ENCODE measurements around the gene FLCN.
"Not testable (repeated sequence)": the region's sequence is repeated elsewhere in the genome, so short reads cannot be mapped to it uniquely, and the experiment has no call there.

Gene FLCN, protein sequence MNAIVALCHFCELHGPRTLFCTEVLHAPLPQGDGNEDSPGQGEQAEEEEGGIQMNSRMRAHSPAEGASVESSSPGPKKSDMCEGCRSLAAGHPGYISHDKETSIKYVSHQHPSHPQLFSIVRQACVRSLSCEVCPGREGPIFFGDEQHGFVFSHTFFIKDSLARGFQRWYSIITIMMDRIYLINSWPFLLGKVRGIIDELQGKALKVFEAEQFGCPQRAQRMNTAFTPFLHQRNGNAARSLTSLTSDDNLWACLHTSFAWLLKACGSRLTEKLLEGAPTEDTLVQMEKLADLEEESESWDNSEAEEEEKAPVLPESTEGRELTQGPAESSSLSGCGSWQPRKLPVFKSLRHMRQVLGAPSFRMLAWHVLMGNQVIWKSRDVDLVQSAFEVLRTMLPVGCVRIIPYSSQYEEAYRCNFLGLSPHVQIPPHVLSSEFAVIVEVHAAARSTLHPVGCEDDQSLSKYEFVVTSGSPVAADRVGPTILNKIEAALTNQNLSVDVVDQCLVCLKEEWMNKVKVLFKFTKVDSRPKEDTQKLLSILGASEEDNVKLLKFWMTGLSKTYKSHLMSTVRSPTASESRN

DNA sequence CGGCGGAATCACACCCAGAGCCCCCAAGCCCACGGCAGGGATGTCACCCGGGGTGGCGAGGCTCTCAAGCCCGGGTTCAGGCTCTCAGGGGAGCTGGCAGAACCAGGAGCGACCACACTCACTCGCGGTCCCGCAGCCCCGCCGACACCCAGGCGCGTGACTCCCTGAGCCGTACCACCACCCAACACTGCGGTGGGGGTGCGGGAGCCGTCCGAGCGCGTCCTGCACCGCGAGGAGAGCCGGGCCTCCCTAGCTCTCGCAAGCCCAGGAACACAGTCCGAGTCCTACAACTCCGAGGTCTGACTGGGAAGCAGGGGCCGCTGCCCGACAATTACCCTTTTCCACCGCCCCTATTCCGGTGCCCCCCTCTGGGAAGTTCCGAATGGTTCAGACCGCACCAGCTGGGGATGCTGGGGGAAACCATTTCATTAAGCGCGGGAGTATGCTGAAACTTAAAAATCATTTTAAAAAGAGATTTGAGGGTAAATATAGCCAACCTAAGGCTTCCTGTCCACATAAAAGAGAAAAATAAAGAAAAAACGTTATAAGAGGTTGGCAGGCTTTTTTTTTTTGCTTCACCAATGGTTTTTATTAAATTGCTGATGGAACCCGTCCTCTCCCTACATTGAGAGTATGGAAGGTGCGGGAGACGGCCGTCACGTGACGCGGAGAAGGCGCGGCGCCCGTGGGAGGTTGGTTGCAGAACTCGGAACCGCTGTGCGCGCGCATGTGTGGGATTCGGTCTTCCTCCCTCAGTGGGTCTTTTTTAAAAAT lies at the start of gene FLCN:
TSS of gene FLCN (minus strand) at position 143 of the 774 bp plus-strand sequence. CDS start 9,031 bp downstream, outside the sequence.
- peak; percentile 68 to 80 (median 72) for DNase-seq (ENCODE audit: low read depth in 3 of 3, low spot score in 1 of 3)

GRCh38 chr17:17285951-17286350 lies 49.0 kb upstream of the FLCN start:
- no peak for DNase-seq (ENCODE audit: low read depth in 3 of 3, low spot score in 1 of 3)

- peak; percentile 86 to 90 (median 89) for DNase-seq (ENCODE audit: low read depth in 3 of 3, low spot score in 1 of 3)
Measured at GRCh38 chr17:17280613-17281549, 43.9 kb upstream of the FLCN start, which contains the start of gene COPS3. Gene COPS3 (minus strand): TSS chr17:17281246. CDS start chr17:17281186, 60 bp downstream.

GRCh38 chr17:17279316-17279715 lies 42.3 kb upstream of the FLCN start:
- no peak for DNase-seq (ENCODE audit: low read depth in 3 of 3, low spot score in 1 of 3)

DNA sequence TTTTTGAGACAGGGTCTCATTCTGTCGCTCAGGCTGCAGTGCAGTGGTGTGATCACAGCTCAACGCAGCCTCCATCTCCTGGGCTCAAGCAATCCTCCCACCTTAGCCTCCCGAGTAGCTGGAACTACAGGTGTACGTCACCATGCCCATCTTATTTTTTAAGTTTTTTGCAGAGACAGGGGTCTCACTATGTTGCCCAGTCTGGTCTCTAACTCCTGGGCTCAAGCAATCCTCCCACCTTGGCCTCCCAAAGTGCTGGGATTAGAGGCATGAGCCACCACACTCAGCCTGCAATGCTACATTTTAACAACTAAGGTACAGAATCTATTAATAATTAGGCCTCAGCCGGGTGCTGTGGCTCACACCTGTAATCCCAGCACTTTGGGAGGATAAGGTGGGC lies 40.5 kb upstream of the FLCN start:
- DNase-seq (ENCODE audit: low read depth in 3 of 3, low spot score in 1 of 3) = not testable (repeated sequence)

DNA sequence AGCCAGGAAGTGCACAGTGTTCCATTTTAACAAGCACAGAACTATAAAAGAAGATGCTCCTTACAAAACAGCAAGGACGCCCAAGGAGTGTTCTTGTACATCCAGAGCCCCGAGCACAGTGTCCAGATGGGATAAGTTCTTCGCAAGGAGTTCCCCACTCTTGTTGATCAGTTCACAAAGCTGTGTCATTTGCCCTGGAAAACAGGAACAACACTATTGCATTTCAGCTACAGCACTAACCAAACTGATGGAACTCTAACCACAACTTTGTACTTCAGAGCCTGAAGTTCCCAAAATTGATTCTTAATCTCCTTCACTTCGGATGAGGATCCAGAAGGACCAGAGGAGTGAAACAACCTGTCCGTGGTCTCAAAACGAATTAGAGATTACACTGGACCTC lies 39.0 kb upstream of the FLCN start:
- DNase-seq (ENCODE audit: low read depth in 3 of 3, low spot score in 1 of 3) = no peak

GRCh38 chr17:17269926-17270773 lies 33.2 kb upstream of the FLCN start:
- DNase-seq (ENCODE audit: low read depth in 3 of 3, low spot score in 1 of 3) = no peak

- DNase-seq (ENCODE audit: low read depth in 3 of 3, low spot score in 1 of 3) = no peak
Measured at GRCh38 chr17:17264430-17264829, 27.5 kb upstream of the FLCN start.

GRCh38 chr17:17258998-17259397 lies 22.0 kb upstream of the FLCN start:
- DNase-seq (ENCODE audit: low read depth in 3 of 3, low spot score in 1 of 3) = no peak

- no peak for DNase-seq (ENCODE audit: low read depth in 3 of 3, low spot score in 1 of 3)
Measured at GRCh38 chr17:17258011-17258410, 21.0 kb upstream of the FLCN start.

DNA sequence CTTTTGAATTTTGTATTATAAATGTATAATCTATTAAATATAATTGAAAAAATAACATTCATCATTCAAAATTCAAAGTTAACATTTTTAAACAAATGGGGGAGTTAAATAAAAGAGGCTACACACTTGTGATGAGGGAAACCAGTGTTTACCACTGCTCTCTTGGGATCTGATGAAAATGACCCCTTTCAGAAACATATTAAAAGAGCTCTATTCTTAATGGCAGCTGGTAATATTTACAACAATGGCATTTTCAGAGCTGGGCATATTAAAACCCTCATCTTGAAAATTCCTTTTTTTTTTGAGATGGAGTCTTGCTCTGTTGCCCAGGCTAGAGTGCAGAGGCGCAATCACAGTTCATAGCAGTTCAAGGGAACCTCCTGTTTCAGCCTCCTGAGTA lies 19.3 kb upstream of the FLCN start:
- no peak for DNase-seq (ENCODE audit: low read depth in 3 of 3, low spot score in 1 of 3)

DNA sequence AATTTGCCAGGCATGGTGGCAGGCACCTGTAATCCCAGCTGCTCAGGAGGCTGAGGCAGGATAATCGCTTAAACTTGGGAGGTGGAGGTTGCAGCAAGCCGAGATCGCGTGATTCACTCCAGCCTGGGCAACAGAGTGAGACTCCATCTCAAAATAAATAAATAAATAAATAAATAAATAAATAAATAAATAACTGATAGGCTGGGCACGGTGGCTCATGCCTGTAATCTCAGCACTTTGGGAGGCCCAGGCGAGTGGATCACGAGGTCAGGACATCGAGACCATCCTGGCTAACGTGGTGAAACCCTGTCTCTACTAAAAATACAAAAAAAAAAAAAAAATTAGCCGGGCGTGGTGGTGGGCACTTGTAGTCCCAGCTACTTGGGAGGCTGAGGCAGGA lies 18.7 kb upstream of the FLCN start:
- not testable (repeated sequence) for DNase-seq (ENCODE audit: low read depth in 3 of 3, low spot score in 1 of 3)

DNA sequence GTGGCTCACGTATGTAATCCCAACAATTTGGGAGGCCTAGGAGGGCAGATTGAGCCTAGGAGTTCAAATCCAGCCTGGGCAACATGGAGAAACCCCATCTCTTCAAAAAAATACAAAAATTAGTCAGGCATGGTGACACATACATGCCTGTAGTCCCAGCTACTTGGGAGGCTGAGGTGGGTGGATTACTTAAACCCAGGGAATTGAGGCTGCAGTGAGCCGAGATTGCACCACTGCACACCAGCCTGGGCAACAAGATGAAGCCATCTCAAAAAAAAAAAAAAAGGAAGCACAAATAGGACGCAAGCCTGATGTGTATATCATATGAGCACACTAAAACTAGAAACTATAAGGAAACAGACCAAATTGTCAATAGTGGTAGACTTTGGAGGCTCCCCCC lies 17.1 kb upstream of the FLCN start:
- DNase-seq (ENCODE audit: low read depth in 3 of 3, low spot score in 1 of 3) = no peak

- no peak for DNase-seq (ENCODE audit: low read depth in 3 of 3, low spot score in 1 of 3)
Measured at GRCh38 chr17:17253406-17253805, 16.4 kb upstream of the FLCN start.

DNA sequence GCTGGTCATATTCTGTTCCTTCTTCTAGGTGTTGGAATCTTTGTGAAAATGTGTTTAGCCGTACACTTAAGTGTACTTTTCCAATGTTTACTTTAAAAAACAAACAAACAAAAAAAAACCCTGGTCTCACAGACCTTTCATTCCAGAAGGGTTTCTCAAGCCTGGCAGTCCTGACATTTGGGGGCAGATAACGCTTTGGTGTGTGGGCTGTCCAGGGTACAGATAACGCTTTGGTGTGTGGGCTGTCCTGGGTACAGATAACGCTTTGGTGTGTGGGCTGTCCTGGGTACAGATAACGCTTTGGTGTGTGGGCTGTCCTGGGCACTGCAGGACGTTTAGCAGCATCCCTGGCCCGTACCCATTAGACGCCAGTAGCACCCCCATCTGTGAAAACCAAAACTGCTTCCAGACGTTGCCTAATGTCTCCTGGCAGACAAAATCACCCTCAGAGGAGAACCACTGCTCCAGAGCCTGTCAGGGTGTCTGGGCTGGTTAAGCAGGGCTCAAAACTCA lies 15.2 kb upstream of the FLCN start:
- no peak for DNase-seq (ENCODE audit: low read depth in 3 of 3, low spot score in 1 of 3)

- no peak for DNase-seq (ENCODE audit: low read depth in 3 of 3, low spot score in 1 of 3)
Measured at GRCh38 chr17:17246879-17247278, 9.9 kb upstream of the FLCN start.

DNA sequence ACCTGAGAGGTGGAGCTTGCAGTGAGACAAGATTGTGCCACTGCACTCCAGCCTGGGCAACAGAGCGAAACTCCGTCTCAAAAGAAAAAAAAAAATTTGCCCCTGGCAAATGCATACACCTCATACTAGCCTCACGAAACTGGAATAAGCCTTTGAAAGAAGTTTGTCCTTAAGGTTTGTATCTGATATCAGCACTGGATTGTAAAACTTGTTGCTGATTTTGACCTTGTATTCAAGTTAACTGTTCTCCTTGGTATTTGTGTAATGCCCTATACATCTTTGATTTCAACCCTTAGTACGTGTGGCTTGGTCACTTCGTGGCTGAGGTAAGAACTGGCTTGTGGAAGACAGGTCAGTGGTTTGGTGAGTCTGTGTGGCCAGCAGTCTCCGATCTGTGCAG lies 6.2 kb upstream of the FLCN start:
- no peak for DNase-seq (ENCODE audit: low read depth in 3 of 3, low spot score in 1 of 3)

DNA sequence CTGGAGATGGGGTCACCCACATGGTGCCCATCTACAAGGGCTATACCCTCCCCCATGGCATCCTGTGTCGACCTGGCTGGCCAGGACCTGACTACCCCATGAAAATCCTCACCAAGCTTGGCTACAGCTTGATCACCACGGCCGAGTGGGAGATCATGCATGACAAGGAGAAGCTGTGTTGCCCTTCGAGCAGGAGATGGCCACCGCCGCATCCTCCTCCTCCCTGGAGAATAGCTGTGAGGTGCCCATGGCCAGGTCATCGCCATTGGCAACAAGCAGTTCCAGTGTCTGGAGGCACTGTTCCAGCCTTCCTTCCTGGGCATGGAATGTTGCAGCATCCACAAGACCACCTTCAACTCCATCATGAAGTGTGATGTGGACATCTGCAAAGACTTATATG lies 5.3 kb upstream of the FLCN start:
- DNase-seq (ENCODE audit: low read depth in 3 of 3, low spot score in 1 of 3) = no peak

GRCh38 chr17:17241656-17242055 lies 4.7 kb upstream of the FLCN start:
- DNase-seq (ENCODE audit: low read depth in 3 of 3, low spot score in 1 of 3) = no peak

DNA sequence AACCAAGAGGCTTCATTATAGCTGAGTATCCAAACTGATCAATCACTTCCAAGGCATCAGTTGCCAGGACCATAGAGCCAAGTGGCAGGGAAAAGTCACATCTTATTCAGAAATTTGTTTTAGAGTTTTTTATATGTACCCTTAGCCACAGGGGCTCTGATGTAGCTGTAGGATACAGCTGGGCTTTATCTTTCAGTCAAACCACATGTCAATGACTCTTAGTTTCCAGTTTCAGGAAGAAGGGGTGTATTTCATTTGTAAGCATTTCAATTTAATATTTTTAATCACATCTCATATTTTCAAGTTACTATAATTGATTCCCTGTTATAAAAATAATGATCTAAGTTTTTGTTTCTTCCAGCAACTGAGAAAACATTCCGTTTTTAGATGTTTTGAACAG lies 2.9 kb upstream of the FLCN start:
- DNase-seq (ENCODE audit: low read depth in 3 of 3, low spot score in 1 of 3) = no peak
